GM18951 (cell line): ENCODE measurements around the gene PRPSAP2.

ENCODE experiments used
- POLR2A ChIP-seq: IDR thresholded peaks from 4 replicates; pipeline ENCODE4 v1.6.1; 2011; ENCODE audit warnings: mild to moderate bottlenecking; ENCODE audit not compliant: insufficient read length, insufficient read depth; ENCODE audit errors: extremely low read depth
- in situ Hi-C: fragments of 300-500 bp; cut with MboI; formaldehyde crosslinking; loops from one replicate; pipeline ENCODE4 v1.12.0; 2022; ENCODE audit warnings: low sequenced_read_pairs, mixed read lengths, inconsistent platforms; ENCODE audit not compliant: unreplicated experiment

Gene PRPSAP2

DNA sequence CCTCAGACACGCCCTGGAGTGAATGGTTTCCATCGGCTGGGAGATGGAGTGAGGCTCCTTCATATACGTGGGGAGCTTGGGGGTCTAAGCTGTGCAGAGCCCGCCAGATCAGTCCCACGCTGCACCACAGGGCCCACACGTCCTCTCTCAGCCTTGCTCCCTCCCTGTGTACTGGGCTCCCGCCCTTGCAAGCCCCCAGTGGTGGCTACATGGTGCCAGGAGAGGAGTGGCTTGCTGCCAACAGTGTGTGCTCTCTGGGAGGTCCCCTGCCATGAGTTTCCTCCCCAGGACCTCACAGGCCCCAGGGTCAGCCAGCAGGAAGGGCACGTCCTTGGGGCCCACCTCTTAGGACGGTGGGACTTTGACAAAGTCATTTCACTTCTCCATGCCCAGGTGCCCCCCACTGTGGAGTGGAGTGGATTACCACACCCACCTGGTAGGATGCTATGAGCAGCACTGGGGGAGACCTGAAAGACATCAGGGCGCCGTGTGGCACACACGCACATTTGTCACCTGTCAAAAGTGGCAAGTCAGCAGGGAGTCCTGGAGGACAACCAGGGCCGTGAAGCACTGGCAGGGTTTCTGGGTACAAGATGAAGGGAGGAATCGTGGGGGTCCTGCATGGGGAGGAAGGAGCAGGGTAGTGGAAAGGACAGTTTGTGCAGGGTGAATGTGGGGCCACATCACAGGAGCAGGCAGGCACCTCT lies 107.8 kb downstream of the PRPSAP2 start:
- no peak for TF ChIP-seq POLR2A
- in situ Hi-C loops, result no loop called here

DNA sequence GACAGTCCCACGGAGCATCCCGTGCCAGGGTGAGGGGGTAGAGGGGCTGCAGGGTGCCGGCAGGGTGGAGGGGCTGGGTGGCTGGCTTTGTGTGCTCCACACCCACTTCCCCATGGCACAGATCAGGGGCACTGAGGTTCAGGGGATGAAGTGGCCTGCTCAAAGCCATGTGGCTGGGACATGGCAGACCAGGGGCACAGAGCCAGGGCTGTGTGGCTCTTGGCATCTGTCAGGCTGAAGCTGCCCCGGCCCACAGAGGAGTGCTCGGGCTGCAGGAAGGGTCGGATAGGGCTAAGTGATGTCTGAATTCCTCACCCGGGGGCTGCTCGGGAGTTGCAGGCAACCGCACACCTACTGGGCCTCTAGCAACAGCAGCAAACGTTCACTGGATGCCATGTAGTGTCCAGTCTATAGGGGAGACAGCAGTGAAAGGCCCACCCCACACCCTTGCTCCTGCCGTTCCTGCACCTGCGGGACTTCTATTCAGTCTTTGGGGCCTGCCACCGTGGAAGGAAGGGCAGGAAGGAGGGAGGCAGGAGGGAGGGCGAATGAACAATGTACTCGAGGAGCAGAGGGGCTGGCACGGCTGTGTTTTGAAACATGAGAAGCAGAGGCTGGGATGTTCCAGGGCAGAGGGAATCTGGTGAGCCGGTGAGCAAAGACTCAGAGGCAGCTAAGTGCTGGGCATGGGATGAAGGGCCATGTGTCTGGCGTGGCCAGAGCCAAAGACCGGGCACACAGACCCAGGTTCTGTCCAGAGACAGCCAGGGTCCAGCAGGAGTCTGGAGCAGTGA lies 109.1 kb downstream of the PRPSAP2 start:
- in situ Hi-C loops, result no loop called here
- TF ChIP-seq POLR2A, result no peak

DNA sequence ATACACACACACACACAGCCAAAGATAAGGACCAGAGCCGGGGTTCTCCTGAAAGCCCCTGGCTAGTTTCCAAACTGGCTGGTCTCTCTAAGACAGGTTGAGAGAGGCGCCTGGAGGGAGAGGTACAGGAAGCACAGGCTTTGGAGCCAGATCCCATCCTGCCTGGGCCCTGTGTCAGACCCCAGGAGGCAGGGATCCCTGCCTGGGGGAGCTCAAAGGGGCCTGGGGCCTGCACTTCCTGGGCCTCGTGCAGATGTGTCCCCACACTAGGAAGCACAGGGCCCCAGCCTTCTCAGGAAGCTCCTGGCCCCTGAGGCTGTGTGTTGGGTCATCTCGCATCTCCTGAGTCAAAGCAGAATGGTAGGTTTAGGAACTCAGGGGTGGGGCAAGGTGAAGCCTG lies 110.0 kb downstream of the PRPSAP2 start:
- TF ChIP-seq POLR2A, result no peak
- in situ Hi-C loops, result no loop called here

DNA sequence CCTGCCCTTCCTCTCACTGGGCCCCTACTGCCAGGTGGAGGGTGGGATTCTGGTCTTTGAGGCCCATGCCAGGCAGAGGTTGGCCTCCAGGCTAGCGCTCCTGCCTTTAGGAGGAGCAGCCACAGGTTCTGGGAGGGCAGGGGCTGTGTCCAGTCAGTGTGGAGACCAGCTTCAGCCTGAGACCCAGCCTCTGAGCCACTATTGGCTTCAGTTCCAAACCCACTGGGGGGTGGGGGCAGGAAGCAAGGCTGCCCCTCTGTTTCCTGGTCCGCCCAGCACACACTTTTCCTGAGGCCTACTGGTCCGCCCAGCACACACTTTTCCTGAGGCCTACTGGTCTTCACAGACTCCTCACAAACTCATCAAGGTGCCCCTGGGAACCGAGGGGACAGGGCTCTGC lies 110.4 kb downstream of the PRPSAP2 start:
- in situ Hi-C loops, result no loop called here
- no peak for TF ChIP-seq POLR2A

DNA sequence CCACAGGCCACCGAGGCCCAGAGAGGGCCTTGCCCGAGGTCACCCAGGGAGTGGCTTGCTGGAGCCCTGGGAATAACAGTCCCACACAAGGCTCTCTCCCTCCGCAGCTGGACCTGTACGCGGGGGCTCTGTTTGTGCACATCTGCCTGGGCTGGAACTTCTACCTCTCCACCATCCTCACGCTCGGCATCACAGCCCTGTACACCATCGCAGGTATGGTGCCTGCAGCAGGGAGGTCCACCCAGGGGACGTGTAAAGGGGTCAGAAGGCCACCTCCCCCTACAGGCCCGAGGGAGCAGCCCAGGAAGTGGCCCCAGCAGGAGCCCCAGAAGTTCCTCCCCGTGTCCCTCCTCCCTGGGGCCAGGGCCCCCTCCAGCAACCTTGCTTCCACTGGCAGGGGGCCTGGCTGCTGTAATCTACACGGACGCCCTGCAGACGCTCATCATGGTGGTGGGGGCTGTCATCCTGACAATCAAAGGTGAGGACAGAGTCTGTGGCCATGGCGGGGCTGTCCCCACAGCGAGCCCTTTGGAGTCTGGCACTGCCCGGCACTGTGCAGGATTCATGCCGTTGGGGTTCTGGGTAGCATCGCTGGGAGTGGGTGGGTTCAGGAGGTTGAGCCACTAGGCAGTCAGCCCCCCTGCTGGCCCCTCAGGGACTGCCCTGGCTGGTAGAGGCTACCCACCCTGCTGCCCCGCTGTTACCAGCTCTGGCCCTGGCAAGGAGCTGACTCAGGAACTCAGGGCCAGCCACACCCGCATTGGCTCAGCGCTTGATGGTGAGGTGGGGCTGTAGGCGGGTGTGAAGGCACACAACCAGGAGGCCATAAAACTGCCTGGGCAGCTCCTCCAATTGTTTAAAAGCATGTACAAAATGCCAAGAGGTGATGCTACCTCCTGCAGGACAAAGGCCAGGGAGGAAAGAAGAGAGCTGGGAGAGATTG lies 111.3 kb downstream of the PRPSAP2 start:
- in situ Hi-C loops, result no loop called here
- no peak for TF ChIP-seq POLR2A

DNA sequence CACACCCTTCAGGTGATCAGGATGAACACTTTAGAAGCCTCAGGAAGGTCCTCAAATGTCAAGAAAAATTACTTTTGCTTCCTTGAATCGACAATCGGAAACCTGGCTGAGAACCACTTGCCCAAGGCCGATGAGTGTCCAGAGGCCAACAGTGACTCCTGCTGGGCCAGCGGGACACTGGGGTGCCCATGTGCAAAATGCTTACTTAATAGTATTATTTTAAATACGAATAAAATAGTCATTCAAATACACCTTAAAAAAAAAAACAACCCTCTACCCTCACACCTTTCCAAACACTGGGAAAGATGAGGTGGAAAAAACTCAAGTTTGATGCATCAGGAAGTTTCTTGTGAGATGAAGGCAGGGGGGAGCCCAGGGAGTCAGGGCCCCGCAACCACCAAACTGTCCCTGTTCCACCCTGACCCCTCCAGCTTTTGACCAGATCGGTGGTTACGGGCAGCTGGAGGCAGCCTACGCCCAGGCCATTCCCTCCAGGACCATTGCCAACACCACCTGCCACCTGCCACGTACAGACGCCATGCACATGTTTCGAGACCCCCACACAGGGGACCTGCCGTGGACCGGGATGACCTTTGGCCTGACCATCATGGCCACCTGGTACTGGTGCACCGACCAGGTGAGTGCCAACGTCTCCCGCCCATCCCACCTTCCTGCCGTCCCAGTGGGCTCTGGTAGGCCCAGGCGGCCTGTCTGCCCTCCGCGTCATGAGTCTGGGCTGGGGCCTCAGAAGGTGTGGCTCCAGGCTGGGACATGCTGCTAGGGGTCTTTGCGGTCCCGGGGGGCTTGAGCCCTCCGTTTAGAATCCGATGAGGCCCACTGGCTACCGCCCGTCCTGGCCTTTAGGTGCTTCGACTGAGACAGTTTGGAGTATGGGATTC lies 112.9 kb downstream of the PRPSAP2 start:
- in situ Hi-C loops, result no loop called here
- no peak for TF ChIP-seq POLR2A

DNA sequence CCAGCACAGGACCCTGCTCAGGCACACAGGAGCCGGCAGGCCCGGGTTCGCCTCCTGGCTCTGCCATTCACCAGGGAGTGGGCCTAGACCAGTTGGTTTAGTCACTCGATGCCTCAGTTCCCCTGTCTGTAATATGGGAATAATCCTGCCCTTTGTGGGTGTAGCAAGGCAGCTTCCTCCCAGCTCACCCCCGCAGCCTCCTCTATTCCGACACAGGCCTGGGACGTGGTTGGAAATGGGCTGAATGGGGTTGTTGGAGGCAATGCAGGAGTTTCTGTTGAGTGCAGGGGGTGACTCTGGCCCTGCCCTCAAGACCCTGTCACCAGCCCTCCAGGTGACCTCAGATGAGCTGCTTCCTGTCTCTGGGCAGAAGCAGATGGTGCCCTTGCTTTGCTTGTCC lies 113.9 kb downstream of the PRPSAP2 start:
- TF ChIP-seq POLR2A, result no peak
- in situ Hi-C loops, result no loop called here

DNA sequence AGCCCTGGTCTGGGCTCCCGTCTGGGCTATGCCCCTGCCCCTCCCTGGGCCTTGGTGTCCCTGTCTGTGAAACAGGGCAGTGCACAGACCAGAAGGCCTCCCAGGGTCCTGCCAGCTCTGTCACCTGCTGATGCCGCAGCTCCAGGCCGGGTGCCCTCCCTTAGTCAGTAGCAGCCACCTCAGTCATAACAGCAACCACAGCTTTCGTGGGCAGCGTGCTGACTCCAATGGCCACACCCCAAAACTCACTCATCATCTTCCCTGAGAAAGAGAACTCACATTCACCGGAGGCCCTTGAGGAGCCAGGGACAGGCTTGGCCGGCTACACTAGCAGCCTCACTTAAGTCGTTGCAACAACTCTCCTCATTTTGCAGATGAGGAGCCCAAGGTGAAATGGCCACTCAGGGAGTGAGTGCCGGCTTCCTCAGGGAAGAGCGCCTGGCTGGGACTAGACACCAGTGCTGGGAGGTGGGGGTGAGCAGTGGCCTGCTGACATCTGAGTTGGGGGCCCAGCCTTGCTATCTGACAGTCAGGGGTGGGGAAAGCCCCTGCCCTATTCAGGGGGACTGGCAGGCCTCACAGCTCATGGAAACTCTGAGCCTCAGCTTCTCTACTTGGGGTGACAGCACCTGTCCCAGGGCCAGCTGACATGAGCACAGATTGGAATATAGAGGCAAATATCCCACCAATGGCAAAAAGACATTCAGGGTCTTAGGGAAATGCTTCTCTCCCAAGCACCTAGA lies 116.6 kb downstream of the PRPSAP2 start:
- no peak for TF ChIP-seq POLR2A
- in situ Hi-C loops, result no loop called here

DNA sequence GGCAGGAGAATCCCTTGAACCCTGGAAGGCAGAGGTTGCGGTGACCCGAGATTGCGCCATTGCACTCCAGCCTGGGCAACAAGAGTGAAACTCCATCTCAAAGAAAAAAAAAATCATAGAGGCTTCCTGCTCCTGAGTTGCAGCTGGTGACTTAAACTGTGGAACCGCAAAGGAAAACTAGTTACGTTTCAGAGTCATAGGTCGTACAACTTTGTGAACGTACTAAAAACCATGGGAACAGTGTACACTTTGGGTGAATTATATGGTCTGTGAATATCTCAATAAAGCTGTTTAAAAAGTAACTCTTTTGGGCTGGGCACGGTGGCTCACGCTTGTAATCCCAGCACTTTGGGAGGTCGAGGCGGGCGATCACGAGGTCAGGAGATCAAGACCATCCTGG lies 117.7 kb downstream of the PRPSAP2 start:
- TF ChIP-seq POLR2A, result no peak

DNA sequence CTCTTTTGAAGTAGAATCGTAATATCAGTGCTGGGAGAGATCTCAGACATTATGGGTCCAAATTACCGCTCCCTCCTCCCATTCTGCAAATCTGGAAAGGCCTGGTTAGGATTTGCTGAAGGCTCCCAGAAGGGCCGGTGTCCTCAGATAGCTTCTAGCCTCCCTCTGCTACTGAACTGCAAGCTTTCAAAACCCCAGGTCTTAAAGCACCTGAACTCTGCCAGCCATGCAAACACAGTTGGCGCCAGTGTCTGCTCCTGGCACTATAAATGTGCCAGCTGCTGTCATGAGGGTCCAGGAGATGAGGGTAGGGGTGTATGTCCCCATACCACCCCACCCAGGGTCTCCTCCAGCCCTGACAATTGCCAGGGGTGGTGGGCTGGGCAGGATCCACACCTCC lies 118.3 kb downstream of the PRPSAP2 start:
- in situ Hi-C loops, result no loop called here
- TF ChIP-seq POLR2A, result no peak

More for the DNA sequence above, 117.7 kb downstream of the PRPSAP2 start:
- in situ Hi-C loops, result no loop called here

DNA sequence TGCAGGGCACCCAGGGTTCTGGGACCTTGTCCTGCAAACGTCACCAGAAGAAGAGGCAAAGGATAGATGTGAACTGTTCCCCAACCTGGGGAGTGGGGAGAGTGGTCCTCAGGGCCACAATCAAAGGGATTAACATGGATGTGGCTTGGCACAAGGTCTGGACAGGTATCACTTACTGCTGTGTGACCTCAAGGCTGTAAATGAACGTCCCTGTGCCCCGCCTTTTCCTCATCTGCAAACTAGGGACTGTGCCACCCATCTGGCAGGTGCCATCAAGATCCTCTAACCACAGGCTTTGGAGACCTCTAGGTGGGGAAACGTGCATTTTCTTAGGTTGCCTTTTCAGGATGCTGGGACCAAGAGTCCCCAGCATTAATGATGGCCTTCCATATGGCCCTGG lies 119.1 kb downstream of the PRPSAP2 start:
- no peak for TF ChIP-seq POLR2A
- in situ Hi-C loops, result no loop called here

DNA sequence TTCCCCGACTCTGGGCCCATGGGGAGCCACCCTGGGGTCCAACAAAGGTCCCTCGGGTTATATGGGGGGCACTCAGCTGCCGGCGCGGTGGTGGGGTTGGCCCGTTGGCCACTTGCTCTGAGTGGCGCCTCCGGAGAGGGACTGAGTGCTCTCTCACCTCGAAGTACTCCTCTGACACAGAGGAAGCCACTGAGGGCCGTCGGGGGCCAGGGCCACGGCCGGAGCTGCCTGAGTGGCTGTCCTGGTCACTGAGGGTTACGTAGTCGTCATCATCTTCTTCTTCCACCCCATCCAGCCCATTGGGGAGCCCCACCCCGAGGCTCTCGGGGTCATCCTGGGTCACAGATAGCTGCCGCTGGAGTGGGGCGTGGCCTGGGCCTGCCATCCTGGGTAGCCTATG lies 119.7 kb downstream of the PRPSAP2 start:
- TF ChIP-seq POLR2A, result no peak
- in situ Hi-C loops, result no loop called here
